Posterior cingulate gyrus (tissue), 11 donors: ENCODE results near the gene PUS3.
"Not testable (repeated sequence)": the region's sequence is repeated elsewhere in the genome, so short reads cannot be mapped to it uniquely, and the experiment has no call there.

Experiments
- DNase-seq, 10 donors: peaks; one replicate each; pipeline versions ENCODE4 v3.0.0 to v3.0.0-alpha.2; 2020 to 2021; ENCODE audit warnings: mixed read lengths in 3 of 10
- intact Hi-C: fragments of 100-400 bp; cut with DNase I; formaldehyde crosslinking; loops from one replicate; pipeline ENCODE4 v1.15.1; 2023

The PUS3 gene

GRCh38 chr11:125923012-125923579, 20.1 kb upstream of the PUS3 start:
- intact Hi-C loops, result loop anchor here (1.0 kb wide), 1 partner anchor 271 kb away; no protein-coding TSS in a partner anchor
- DNase-seq, result peak in 9 of 10 donors; percentile 35 to 93 (median 68)

GRCh38 chr11:125922156-125922555, 19.1 kb upstream of the PUS3 start:
- DNase-seq, result no peak
- intact Hi-C loops, result no loop called here

GRCh38 chr11:125921042-125921441, 18.0 kb upstream of the PUS3 start:
- intact Hi-C loops, result no loop called here
- DNase-seq, result no peak

- intact Hi-C loops, result no loop called here
Measured at GRCh38 chr11:125918140-125918840, 15.3 kb upstream of the PUS3 start.

GRCh38 chr11:125916683-125917347, 13.8 kb upstream of the PUS3 start:
- intact Hi-C loops, result no loop called here
- DNase-seq, result no peak

More at GRCh38 chr11:125918140-125918840, 15.3 kb upstream of the PUS3 start:
- DNase-seq, result no peak

GRCh38 chr11:125914601-125915000, 11.6 kb upstream of the PUS3 start:
- intact Hi-C loops, DNase-seq: not testable (repeated sequence)

GRCh38 chr11:125910226-125910849, 7.3 kb upstream of the PUS3 start:
- intact Hi-C loops, result no loop called here
- DNase-seq, result no peak

GRCh38 chr11:125904678-125905077, 1.7 kb upstream of the PUS3 start:
- DNase-seq, result peak in 1 of 10 donors; percentile 66
- intact Hi-C loops, result no loop called here

- peak; percentile 47 to 98 (median 80) for DNase-seq
- intact Hi-C loops, result no loop called here
Measured at GRCh38 chr11:125903711-125904659, 979 bp upstream of the PUS3 start, which contains the start of gene DDX25. Gene DDX25 (plus strand): TSS chr11:125904508. CDS start chr11:125904518, 10 bp downstream.

GRCh38 chr11:125902277-125902926, 604 bp downstream of the PUS3 start:
- DNase-seq, result peak in 1 of 10 donors; percentile 65
- intact Hi-C loops, result no loop called here

GRCh38 chr11:125901872-125902271, 1.1 kb downstream of the PUS3 start:
- intact Hi-C loops, result no loop called here
- no peak for DNase-seq

GRCh38 chr11:125892994-125893393, 10.0 kb downstream of the PUS3 start:
- intact Hi-C loops, result no loop called here
- no peak for DNase-seq

- intact Hi-C loops, result no loop called here
- DNase-seq, result no peak
Measured at GRCh38 chr11:125892071-125892470, 10.9 kb downstream of the PUS3 start.

- intact Hi-C loops, result no loop called here
- no peak for DNase-seq
Measured at GRCh38 chr11:125890447-125891100, 12.4 kb downstream of the PUS3 start.

GRCh38 chr11:125887373-125888324, 15.4 kb downstream of the PUS3 start, which contains the start of gene HYLS1:
Gene HYLS1 (plus strand): TSS chr11:125887668. CDS start chr11:125899369, 11,701 bp downstream.
- intact Hi-C loops, result no loop called here
- peak; percentile 88 to 99 (median 94) for DNase-seq

- intact Hi-C loops, result no loop called here
- peak in 8 of 10 donors; percentile 32 to 89 (median 40) for DNase-seq
Measured at GRCh38 chr11:125886997-125887372, 16.0 kb downstream of the PUS3 start.

- no peak for DNase-seq
- intact Hi-C loops, result no loop called here
Measured at GRCh38 chr11:125883375-125883774, 19.6 kb downstream of the PUS3 start.

GRCh38 chr11:125881291-125881690, 21.7 kb downstream of the PUS3 start:
- intact Hi-C loops, result no loop called here
- no peak for DNase-seq
